NCI-H2107 treated with DMSO at 0.1 percent for 48 hours (cell line): ENCODE results near the gene PLPPR4.

Source experiments
- DNase-seq: peaks from one replicate; lab custom pipeline; 2025; ENCODE audit not compliant: unreplicated experiment; lab: John Stamatoyannopoulos, UW

PLPPR4 gene

DNA sequence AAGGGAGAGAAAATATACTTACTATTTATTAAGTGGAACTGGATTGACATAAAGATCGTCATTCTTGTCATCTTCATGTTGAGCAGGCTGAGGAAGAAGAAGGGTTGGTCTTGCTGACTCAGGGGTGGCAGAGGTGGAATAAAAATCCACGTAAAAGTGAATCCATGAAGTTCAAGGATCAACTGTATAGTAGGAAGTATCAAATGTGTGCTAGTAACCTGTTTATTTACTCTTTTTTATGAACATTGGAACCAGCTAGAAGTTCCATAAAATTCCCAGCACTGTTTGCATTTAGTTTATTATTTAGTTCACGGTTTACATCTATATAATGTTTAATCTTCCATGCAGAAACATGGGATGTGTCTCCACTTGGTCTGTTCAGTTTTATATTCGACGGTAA, 70.7 kb downstream of the PLPPR4 start:
- no peak for DNase-seq

DNA sequence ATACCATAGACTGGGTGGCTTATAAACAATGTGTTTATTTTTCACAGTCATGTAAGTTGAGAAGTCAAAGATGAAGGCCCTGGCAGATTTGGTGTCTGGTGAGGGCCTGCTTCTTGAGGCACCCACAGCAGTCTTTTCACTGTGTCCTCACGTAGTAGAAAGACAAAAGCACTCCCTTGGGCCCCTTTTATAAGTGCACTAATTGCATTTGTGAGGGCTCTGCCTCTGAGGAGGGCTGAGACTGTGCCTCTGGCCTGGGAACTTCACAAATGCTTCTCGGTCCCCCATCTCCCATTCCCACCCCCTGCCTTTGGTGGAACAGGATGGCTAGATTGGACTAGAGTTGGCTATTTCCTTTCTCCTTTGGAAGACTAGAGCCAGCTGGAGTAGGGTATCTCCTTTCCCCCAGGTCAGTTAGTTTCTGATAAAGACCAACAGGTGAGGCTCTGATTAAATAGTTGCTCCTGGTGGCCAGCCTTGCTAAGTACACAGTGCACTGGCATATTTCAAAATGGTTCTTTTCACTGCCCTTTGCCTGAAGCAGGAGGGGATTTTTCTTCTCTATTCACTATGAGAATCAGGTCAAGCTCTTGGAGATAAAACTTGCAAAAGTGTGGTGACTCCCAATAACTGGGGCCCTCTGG, 82.9 kb downstream of the PLPPR4 start:
- DNase-seq: no peak

DNA sequence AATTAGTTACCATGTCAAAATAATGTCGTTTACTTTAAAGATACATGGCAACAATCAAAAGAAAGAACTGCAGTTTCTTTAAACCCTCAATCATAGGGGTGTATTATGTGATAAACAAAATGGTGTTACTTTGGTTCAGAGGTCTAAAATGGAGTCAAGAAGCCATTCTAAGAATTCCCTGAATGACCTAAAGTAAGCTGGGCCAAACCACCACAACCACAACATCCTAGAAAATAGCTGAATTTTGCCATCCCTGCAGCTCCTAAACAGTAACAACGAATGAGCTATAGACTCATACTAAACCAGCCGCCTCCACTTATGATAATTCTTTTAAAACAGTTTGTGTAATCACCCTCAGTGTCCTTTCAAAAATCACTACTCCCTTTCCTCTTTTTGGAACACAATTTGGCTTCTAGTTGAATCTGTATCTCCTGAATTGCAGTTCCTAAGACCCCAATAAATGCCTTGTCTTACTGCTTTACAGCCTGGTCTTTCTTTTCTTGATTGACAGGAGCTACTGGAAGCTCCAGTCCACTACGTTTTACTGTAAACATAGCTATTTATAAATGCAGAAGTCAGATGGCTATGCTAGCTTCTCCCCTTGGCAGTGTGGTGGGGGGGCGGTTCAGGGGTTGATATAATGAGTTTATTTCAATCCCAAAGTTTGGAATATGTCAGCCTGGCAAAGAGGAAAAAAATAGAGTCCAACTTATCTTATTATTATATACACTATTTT, 84.3 kb downstream of the PLPPR4 start:
- DNase-seq: no peak

DNA sequence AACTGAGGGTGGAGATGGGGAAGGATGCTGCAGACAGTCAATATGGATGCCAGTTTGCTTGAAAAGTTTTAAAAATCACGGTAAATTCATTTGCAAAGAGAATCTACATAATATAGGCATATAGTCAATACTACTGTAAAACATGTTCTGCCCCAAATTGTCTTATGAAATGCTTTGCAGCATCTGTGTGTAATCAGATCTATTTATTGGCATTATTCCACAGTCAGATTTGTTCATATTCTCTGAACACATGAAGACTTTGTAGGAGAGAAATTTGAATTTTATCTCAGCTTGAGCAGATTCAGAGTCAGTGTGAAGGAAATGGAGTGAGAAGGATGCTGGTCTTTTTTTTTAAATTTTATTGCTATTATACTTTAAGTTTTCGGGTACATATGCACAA, 88.5 kb downstream of the PLPPR4 start:
- DNase-seq: no peak

DNA sequence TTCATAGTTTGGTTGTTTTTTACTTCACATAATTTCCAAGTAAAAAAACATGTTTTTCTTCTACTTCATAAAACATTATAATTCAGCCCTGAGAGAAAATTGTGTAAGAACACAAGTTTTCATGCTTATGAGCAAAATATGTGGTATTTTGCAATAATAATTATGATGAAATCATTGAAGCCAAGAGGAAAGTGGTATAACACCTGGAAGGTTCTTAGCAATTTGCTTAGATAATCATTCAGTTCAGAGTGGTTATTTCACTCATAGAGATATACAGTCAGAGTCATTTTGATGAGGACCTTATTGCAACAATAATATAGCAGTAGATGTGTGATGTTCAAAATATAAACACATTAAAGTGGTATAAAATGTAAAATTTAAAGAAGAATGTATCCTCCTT, 94.5 kb downstream of the PLPPR4 start:
- DNase-seq: no peak
